Measurements from ENCODE around the gene ANKS3.
"Not testable (repeated sequence)": the region's sequence is repeated elsewhere in the genome, so short reads cannot be mapped to it uniquely, and the experiment has no call there.

The ANKS3 gene

GRCh38 chr16:4738370-4738769, 4.3 kb upstream of the ANKS3 start:
- H3K9me3 ChIP-seq (ENCODE audit: control extremely low read depth in 1 of 5, control insufficient read depth in 4 of 5, insufficient read depth in 2 of 5, low read depth in 1 of 5, low read length in 4 of 5); H3K36me3 ChIP-seq (ENCODE audit: control insufficient read depth in 4 of 4, insufficient read depth in 4 of 4, low read length in 3 of 4); H3K27ac ChIP-seq (ENCODE audit: insufficient read depth in 1 of 2, low read depth in 1 of 2, low read length in 2 of 2, poor library complexity in 1 of 2, severe bottlenecking in 2 of 2); H3K4me3 ChIP-seq (ENCODE audit: control insufficient read depth in 1 of 7, extremely low read depth in 1 of 7, insufficient read depth in 4 of 7, low read depth in 2 of 7, low read length in 6 of 7); DNase-seq; H3K27me3 ChIP-seq (replicated peaks in 2 of 5; ENCODE audit: control insufficient read depth in 4 of 5, insufficient read depth in 5 of 5, low read length in 4 of 5); CTCF ChIA-PET: not testable (repeated sequence)
- peaks cover 2 to 23% (median 13%) of the 10 kb centered on the region in 4 experiments for H3K4me1 ChIP-seq (ENCODE audit: control extremely low read depth in 1 of 4, control insufficient read depth in 4 of 4, insufficient read depth in 4 of 4, low read length in 3 of 4)
- POLR2A ChIA-PET = interaction anchor here (0.6 kb wide), 1 partner anchor 70 kb away, joined by 3 read pairs; no protein-coding TSS in a partner anchor
- WGBS (ENCODE audit: insufficient coverage) = 91% methylated on average over 4 of the region's 5 CpGs

GRCh38 chr16:4737545-4737944, 3.5 kb upstream of the ANKS3 start:
- 95% methylated on average over 9 of the region's 15 CpGs for WGBS (ENCODE audit: insufficient coverage)
- ChIA-PET POLR2A (no interaction called here), CTCF (no interaction called here)
- Histone ChIP-seq H3K4me1 (ENCODE audit: control extremely low read depth in 1 of 4, control insufficient read depth in 4 of 4, insufficient read depth in 4 of 4, low read length in 3 of 4) (peaks cover 3 to 20% (median 14%) of the 10 kb centered on the region in 4 experiments), H3K9me3 (ENCODE audit: control extremely low read depth in 1 of 5, control insufficient read depth in 4 of 5, insufficient read depth in 2 of 5, low read depth in 1 of 5, low read length in 4 of 5) (no peaks in the 10 kb centered on the region), H3K27ac (ENCODE audit: insufficient read depth in 1 of 2, low read depth in 1 of 2, low read length in 2 of 2, poor library complexity in 1 of 2, severe bottlenecking in 2 of 2) (no peak overlapping the region), H3K27me3 (replicated peaks in 2 of 5; ENCODE audit: control insufficient read depth in 4 of 5, insufficient read depth in 5 of 5, low read length in 4 of 5) (peaks cover 0 to under 1% (median 0%) of the 10 kb centered on the region in 5 experiments), H3K4me3 (ENCODE audit: control insufficient read depth in 1 of 7, extremely low read depth in 1 of 7, insufficient read depth in 4 of 7, low read depth in 2 of 7, low read length in 6 of 7) (no peak overlapping the region), H3K36me3 (ENCODE audit: control insufficient read depth in 4 of 4, insufficient read depth in 4 of 4, low read length in 3 of 4) (no peaks in the 10 kb centered on the region)
- no peak for DNase-seq

- H3K9me3 ChIP-seq (ENCODE audit: control extremely low read depth in 1 of 5, control insufficient read depth in 4 of 5, insufficient read depth in 2 of 5, low read depth in 1 of 5, low read length in 4 of 5) = no peaks in the 10 kb centered on the region
- H3K27me3 ChIP-seq (replicated peaks in 2 of 5; ENCODE audit: control insufficient read depth in 4 of 5, insufficient read depth in 5 of 5, low read length in 4 of 5) = no peaks in the 10 kb centered on the region
- no peak for DNase-seq
- no peak overlapping the region for H3K4me3 ChIP-seq (ENCODE audit: control insufficient read depth in 1 of 7, extremely low read depth in 1 of 7, insufficient read depth in 4 of 7, low read depth in 2 of 7, low read length in 6 of 7)
- H3K36me3 ChIP-seq (ENCODE audit: control insufficient read depth in 4 of 4, insufficient read depth in 4 of 4, low read length in 3 of 4) = peaks cover 0 to 5% (median under 1%) of the 10 kb centered on the region in 4 experiments
- no peak overlapping the region for H3K27ac ChIP-seq (ENCODE audit: insufficient read depth in 1 of 2, low read depth in 1 of 2, low read length in 2 of 2, poor library complexity in 1 of 2, severe bottlenecking in 2 of 2)
- POLR2A ChIA-PET = no interaction called here
- 100% methylated on average over 4 of the region's 4 CpGs for WGBS (ENCODE audit: insufficient coverage)
- CTCF ChIA-PET = no interaction called here
- H3K4me1 ChIP-seq (ENCODE audit: control extremely low read depth in 1 of 4, control insufficient read depth in 4 of 4, insufficient read depth in 4 of 4, low read length in 3 of 4) = peaks cover 3 to 20% (median 14%) of the 10 kb centered on the region in 4 experiments
Measured at GRCh38 chr16:4736546-4736945, 2.5 kb upstream of the ANKS3 start.

GRCh38 chr16:4734730-4735535, 862 bp upstream of the ANKS3 start:
- Histone ChIP-seq H3K4me3 (ENCODE audit: control insufficient read depth in 1 of 7, extremely low read depth in 1 of 7, insufficient read depth in 4 of 7, low read depth in 2 of 7, low read length in 6 of 7) (peak overlapping the region; percentile 67 to 97 (median 94)), H3K27me3 (replicated peaks in 2 of 5; ENCODE audit: control insufficient read depth in 4 of 5, insufficient read depth in 5 of 5, low read length in 4 of 5) (no peaks in the 10 kb centered on the region), H3K9me3 (ENCODE audit: control extremely low read depth in 1 of 5, control insufficient read depth in 4 of 5, insufficient read depth in 2 of 5, low read depth in 1 of 5, low read length in 4 of 5) (no peaks in the 10 kb centered on the region), H3K36me3 (ENCODE audit: control insufficient read depth in 4 of 4, insufficient read depth in 4 of 4, low read length in 3 of 4) (peaks cover 0 to 12% (median 2%) of the 10 kb centered on the region in 4 experiments), H3K4me1 (ENCODE audit: control extremely low read depth in 1 of 4, control insufficient read depth in 4 of 4, insufficient read depth in 4 of 4, low read length in 3 of 4) (peaks cover 3 to 20% (median 14%) of the 10 kb centered on the region in 4 experiments), H3K27ac (ENCODE audit: insufficient read depth in 1 of 2, low read depth in 1 of 2, low read length in 2 of 2, poor library complexity in 1 of 2, severe bottlenecking in 2 of 2) (peak overlapping the region in 1 of 2 experiments; percentile 81)
- CTCF ChIA-PET = interaction anchor here (0.7 to 2.4 kb wide), 10 partner anchors 13 to 112 kb away, joined by 3 to 8 read pairs (median 3); no protein-coding TSS in a partner anchor
- POLR2A ChIA-PET = interaction anchor here (0.6 to 1.2 kb wide), 2 partner anchors 10 to 103 kb away, joined by 4 to 6 read pairs; no protein-coding TSS in a partner anchor
- DNase-seq = peak; percentile 84 to 91 (median 91)
- WGBS (ENCODE audit: insufficient coverage) = 2% methylated on average over 34 of the region's 38 CpGs

GRCh38 chr16:4733747-4734062, 366 bp downstream of the ANKS3 start:
- Histone ChIP-seq H3K27ac (ENCODE audit: insufficient read depth in 1 of 2, low read depth in 1 of 2, low read length in 2 of 2, poor library complexity in 1 of 2, severe bottlenecking in 2 of 2) (peak overlapping the region; percentile 61 to 81), H3K27me3 (replicated peaks in 2 of 5; ENCODE audit: control insufficient read depth in 4 of 5, insufficient read depth in 5 of 5, low read length in 4 of 5) (no peaks in the 10 kb centered on the region), H3K4me3 (ENCODE audit: control insufficient read depth in 1 of 7, extremely low read depth in 1 of 7, insufficient read depth in 4 of 7, low read depth in 2 of 7, low read length in 6 of 7) (peak overlapping the region; percentile 67 to 97 (median 94)), H3K4me1 (ENCODE audit: control extremely low read depth in 1 of 4, control insufficient read depth in 4 of 4, insufficient read depth in 4 of 4, low read length in 3 of 4) (peaks cover 3 to 20% (median 14%) of the 10 kb centered on the region in 4 experiments), H3K36me3 (ENCODE audit: control insufficient read depth in 4 of 4, insufficient read depth in 4 of 4, low read length in 3 of 4) (peaks cover 2 to 20% (median 8%) of the 10 kb centered on the region in 4 experiments), H3K9me3 (ENCODE audit: control extremely low read depth in 1 of 5, control insufficient read depth in 4 of 5, insufficient read depth in 2 of 5, low read depth in 1 of 5, low read length in 4 of 5) (no peaks in the 10 kb centered on the region)
- WGBS (ENCODE audit: insufficient coverage) = under 1% methylated on average over 16 of the region's 19 CpGs
- ChIA-PET POLR2A (interaction anchor here (0.6 kb wide), 1 partner anchor 142 kb away, joined by 3 read pairs; no protein-coding TSS in a partner anchor), CTCF (interaction anchor here (0.6 to 2.4 kb wide), 5 partner anchors 14 to 220 kb away, joined by 3 to 8 read pairs (median 3); no protein-coding TSS in a partner anchor)
- peak in 2 of 3 donors; percentile 42 to 56 for DNase-seq

- POLR2A ChIA-PET = interaction anchor here (0.6 kb wide), 1 partner anchor 142 kb away, joined by 3 read pairs; no protein-coding TSS in a partner anchor
- WGBS (ENCODE audit: insufficient coverage) = 47% methylated on average over 7 of the region's 17 CpGs
- peak overlapping the region in 6 of 7 experiments; percentile 67 to 95 (median 94) for H3K4me3 ChIP-seq (ENCODE audit: control insufficient read depth in 1 of 7, extremely low read depth in 1 of 7, insufficient read depth in 4 of 7, low read depth in 2 of 7, low read length in 6 of 7)
- no peaks in the 10 kb centered on the region for H3K9me3 ChIP-seq (ENCODE audit: control extremely low read depth in 1 of 5, control insufficient read depth in 4 of 5, insufficient read depth in 2 of 5, low read depth in 1 of 5, low read length in 4 of 5)
- DNase-seq = no peak
- peaks cover 3 to 20% (median 14%) of the 10 kb centered on the region in 4 experiments for H3K4me1 ChIP-seq (ENCODE audit: control extremely low read depth in 1 of 4, control insufficient read depth in 4 of 4, insufficient read depth in 4 of 4, low read length in 3 of 4)
- CTCF ChIA-PET = interaction anchor here (1.9 to 2.4 kb wide), 2 partner anchors 14 to 38 kb away, joined by 4 to 8 read pairs; no protein-coding TSS in a partner anchor
- no peaks in the 10 kb centered on the region for H3K27me3 ChIP-seq (replicated peaks in 2 of 5; ENCODE audit: control insufficient read depth in 4 of 5, insufficient read depth in 5 of 5, low read length in 4 of 5)
- peaks cover 2 to 24% (median 10%) of the 10 kb centered on the region in 4 experiments for H3K36me3 ChIP-seq (ENCODE audit: control insufficient read depth in 4 of 4, insufficient read depth in 4 of 4, low read length in 3 of 4)
- H3K27ac ChIP-seq (ENCODE audit: insufficient read depth in 1 of 2, low read depth in 1 of 2, low read length in 2 of 2, poor library complexity in 1 of 2, severe bottlenecking in 2 of 2) = peak overlapping the region; percentile 61 to 81
Measured at GRCh38 chr16:4733211-4733742, 794 bp downstream of the ANKS3 start.

Data from common myeloid progenitor, CD34-positive (primary cell).